Glomerular visceral epithelial cell (primary cell): ENCODE measurements around the gene PLEKHF1.
"Not testable (repeated sequence)": the region's sequence is repeated elsewhere in the genome, so short reads cannot be mapped to it uniquely, and the experiment has no call there.

Experiments
- DNase-seq: peaks from one replicate; pipeline ENCODE4 v3.0.0-alpha.2; 2016; ENCODE audit errors: extremely low spot score

The PLEKHF1 gene, protein sequence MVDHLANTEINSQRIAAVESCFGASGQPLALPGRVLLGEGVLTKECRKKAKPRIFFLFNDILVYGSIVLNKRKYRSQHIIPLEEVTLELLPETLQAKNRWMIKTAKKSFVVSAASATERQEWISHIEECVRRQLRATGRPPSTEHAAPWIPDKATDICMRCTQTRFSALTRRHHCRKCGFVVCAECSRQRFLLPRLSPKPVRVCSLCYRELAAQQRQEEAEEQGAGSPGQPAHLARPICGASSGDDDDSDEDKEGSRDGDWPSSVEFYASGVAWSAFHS

GRCh38 chr19:29665215-29665825 lies at the start of gene PLEKHF1:
TSS of gene PLEKHF1 (plus strand) at chr19:29665461. CDS start at chr19:29673840, 8,379 bp downstream.
- DNase-seq, result peak; percentile 84

DNA sequence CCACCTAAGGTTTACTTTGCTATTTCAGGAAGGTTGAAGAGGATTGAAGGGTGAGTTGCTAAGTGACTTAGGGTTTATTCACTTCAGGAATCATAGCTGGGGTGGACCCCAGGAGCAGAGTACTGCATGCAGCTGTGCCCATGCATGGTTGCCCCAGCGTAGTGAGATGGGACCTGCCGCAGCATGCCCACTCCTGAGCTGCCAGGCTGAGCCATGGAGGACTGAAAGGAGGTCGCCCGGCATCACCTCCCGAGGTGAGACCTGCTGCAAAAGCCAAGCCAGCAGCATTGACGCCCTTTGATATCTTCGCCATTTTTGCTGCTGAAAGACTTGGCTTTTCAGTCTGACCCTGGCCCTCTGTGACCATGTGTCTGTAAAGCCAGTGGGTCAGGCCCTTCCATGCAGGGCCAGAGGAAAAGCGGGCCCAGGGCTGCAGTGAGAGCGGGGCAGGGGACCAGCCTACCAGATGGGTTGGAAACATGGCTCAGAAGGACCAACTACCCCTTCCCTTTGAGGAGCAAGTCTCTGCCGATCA lies 49.3 kb upstream of the PLEKHF1 start:
- no peak for DNase-seq

DNA sequence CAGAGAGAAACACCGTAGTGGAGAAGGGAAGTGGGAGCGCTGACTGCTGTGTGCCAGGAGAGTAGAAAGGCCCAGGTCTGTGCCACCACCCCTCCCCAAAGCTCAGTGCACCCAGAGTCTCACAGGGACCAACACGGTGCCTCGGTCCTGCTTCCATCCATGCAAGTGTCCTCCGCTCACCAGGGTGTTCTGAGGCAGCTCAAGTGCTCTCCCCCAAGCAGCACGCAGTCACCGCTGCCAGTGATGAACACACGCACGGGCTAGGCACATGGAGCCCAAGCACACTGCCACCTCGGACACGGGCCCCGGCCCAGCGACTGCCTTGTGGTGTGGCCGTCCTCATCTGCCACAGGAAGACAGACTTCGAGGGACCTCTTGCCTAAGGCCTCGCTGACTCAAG lies 48.7 kb upstream of the PLEKHF1 start:
- DNase-seq, result no peak

- no peak for DNase-seq
Measured at GRCh38 chr19:29617366-29618266, 47.6 kb upstream of the PLEKHF1 start.

DNA sequence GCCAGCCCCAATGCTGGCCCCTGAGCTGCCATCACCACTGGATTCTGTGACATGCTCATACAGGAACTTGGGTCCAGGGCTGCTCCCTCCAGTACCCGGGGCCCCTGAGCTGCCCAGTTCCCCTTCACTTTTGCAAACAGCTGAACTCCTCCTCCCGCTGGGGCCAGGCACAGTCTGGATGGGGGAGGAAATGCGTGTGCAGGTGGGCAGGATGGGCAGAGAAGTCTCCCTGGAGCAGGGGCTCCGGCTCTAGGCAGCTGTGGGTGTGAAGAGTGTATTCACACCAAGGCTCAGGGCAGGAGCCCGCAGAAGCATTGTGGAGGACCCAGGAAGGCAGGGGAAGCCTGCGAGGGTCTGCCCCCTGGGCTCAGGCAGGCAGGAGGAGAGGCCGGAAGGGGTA lies 46.8 kb upstream of the PLEKHF1 start:
- no peak for DNase-seq

DNA sequence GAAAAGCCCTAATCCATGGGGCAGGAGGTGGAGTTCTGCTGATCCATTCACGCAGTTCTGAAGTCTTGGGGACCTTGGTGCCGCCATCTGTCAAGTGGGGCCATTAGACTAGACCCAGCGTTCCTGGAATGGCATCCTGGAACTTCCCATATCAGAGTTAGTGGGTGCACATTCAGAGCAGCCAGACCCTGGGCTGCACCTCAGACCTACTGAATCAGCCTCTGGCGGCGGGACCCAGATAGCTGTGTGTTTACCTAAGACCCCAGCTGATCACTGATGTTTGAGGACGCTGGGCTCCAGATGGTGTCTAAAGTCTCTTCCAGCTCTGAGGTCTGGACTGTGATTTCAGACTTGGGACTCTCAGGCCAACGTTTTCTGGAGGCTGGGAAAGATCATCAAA lies 46.4 kb upstream of the PLEKHF1 start:
- DNase-seq, result no peak

DNA sequence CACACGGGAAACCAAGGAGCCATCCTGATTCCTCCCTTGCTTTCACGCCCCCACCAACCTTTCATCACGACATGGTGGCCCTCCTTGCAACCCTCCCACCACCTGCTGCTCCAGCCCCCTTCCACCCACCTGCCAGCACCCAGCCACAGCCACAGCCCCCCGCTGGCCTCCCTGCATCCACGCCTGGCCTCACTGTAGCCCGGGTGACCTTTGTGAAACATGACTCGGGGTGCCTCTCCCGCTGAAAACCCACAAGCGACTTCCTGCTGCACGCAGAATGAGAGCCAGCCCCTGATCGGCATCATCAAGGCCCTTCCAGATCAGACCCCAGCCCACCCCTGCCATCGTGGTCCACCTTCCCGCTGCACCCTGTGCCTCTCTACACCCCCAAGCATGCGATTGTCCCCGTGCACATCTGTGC lies 44.3 kb upstream of the PLEKHF1 start:
- no peak for DNase-seq

DNA sequence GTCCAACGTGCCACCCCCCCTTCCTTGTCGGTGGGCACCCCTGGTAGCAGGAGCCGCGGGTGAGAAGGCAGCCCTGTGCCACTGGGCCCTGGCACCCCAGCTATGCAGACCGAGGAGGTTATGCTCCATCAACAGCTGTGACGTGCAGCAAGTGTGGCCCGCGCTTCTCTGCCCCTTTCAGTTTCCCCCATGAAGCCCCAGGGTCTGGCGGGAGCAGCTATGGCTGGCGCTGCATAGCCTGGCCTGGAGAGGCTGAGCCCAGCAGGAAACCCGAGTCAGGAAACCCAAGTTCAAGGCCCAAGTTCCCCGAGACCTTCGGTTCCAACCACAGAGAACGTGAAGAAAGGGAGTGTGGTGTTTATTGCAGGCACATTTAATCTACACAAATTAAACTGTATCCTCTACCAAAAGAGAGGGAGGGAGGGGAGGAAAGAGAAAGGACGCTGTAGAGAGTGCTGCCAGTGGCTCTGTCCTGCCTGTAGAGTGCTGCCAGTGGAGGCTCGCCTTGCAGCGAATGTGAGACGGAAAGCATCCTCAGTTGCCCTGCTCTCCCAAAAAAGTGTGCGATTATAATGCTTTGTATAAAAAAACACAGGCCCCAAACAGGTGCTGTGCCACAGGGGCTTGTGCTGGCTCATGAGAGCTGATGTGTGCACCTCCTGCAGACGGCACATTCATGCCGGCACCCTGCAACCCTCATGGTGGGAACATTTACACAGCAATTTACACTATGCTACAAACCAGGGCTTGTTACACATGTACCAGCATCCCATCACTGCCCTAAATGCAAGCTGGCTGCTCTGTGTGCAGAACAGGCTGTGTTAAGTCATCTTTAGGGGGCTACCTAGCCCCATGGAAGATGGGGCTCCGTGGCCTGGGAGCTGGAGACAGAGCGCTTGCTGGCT lies 42.8 kb upstream of the PLEKHF1 start:
- peak; percentile 13 for DNase-seq

DNA sequence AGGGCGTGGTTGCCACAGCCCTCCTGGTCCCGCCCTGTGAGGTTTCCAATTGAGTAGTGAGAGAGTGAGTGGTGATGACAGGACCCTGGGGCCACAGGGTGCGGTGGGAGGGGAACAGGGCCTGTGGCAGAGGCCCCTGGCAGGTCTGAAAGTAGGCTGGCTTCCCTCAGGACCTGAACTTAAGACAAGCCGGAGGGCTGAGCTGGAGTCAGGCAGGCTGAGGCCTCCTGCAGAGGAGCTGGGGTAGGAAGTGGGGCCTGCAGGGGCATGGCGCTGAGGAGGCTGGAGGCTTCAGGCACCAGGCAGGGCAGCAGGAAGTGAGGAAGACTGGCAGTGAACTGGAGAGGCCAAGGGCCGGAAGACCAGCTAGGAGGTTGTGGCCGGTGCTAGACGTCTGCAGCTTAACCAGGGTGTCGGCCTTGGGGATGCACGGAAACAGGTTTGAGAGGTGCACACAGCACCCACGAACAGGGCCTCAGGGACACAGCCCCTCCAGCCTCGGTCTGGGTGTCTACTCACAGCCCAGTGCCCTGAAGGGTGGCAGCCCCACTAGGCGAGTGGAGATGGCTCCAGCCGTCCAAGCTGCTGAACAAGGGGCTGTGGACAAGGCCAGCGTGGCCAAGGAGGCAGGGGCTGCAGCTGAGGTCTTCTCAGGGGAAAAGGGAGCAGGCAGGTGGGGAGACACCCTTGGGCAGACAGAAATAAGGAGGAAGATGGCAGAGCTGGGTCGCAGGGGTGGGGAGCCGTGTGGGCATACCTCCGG lies 41.4 kb upstream of the PLEKHF1 start:
- no peak for DNase-seq

DNA sequence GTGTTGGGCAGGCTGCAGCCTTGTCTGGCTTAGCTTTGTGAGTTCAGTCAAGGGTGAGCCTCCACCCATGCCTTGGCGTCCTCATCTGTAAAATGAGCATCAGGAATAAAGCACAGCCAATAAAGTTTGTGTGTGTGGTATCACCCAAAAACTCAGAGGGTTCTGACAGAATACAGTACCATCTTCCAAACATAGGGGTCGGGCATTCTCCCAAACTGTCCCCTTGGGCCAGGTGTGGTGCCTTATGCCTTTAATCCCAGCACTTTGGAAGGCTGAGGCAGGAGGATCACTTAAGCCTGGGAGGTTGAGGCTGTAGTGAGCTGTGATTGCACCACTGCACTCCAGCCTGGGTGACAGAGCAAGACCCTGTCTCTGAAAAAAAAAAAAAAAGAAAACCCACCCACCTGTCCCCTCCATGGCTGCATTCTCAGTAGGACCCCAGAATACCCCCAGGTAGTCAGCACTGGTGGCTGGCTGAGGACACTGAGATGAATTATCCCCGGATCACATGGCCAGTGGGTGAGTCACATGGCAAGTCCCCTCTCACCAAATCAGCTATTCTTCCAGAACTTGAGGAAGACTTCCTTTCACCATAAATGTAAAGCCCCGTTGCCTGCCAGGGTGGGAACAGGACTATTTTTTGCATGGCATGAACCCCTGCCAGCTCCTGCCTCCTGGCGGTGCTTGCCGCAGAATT lies 40.6 kb upstream of the PLEKHF1 start:
- DNase-seq, result no peak

DNA sequence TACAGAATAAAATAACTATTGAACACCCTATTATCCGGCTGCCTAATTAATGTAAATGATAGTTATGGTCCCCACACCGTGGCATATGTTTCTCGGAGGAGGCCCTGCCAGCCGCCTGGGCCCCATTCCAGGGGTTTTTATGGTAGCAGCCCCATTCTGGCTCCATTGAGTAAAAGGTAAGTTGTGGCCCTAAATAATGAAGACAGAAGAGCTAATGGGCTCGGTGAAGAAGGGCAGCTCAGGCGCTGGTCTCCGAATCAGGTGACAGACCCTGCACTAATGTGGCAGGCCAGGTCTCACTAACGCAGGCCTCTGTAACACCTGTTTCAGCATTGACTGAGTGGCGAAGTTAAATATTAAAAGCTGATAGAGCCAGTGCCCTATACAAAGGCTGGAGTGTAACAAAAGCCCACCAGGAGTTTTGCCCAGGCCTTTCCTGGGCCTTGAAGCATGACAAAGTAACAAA lies 40.0 kb upstream of the PLEKHF1 start:
- DNase-seq, result no peak

DNA sequence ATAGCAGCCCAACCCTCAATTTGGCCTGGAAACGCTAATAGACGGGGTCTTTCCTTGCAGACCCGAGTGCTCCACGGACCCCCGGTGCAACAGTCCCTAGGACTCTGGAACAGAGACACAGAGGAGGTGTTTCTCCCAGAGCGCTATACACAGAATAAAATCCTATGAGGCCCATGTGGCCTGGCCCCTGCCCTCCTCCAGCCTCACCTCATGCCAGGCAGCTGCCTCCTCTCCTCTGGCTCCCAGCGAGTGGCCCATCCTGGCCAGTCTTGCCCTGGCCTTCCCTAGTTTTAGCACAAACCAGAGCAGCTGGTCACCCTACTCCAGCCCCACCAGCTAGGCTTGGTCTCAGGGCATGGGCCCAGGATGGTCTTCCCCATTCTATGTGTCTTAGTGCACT lies 38.9 kb upstream of the PLEKHF1 start:
- no peak for DNase-seq

DNA sequence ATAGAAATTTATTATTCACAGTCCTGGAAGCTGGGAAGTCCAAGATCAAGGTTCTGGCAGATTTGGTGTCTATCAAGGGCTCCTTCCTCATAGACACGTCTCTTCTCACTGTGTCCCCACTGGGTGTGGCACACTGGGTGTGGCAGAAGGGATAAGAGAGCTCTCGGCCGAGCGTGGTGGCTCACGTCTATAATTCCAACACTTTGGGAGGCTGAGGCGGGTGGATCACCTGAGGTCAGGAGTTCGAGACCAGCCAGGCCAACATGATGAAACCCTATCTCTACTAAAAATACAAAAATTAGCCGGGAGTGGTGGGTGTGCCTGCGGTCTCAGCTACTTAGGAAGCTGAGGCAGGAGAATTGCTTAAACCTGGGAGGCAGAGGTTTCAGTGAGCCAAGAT lies 38.4 kb upstream of the PLEKHF1 start:
- not testable (repeated sequence) for DNase-seq

- no peak for DNase-seq
Measured at GRCh38 chr19:29628661-29629385, 36.4 kb upstream of the PLEKHF1 start.

DNA sequence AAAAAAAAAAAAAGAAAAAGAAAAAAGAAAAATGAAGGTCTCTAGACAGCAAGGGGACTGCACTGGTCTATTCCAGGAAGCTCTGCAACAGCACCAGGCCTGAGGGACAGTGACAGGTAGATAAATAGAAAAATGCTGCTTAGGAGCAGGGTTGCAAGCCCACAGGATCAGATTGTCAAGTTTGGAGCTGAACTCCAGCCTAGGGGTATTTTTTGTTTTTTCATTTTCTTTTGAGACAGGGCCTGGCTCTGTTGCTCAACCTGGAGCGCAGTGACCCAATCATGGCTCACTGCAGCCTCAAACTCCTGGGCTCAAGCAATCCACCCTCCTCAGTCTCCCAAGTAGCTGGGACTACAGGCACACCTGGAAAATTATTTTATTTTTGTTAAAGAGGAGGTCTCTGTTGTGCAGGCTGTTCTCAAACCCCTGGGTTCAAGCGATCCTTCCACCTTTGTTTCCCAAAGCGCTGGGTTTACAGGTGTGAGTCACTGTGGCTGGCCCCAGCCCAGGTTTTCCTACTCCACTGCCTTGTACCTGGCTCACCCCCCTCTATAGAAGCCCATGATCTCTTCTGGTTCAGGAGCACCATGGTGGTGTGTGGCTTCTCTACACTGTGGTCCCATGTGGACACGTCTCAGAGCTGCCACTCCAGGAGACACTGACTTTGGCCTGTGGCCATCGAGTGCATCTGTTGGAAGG lies 35.3 kb upstream of the PLEKHF1 start:
- DNase-seq, result no peak

- DNase-seq, result peak; percentile 6
Measured at GRCh38 chr19:29630655-29631054, 34.6 kb upstream of the PLEKHF1 start.

DNA sequence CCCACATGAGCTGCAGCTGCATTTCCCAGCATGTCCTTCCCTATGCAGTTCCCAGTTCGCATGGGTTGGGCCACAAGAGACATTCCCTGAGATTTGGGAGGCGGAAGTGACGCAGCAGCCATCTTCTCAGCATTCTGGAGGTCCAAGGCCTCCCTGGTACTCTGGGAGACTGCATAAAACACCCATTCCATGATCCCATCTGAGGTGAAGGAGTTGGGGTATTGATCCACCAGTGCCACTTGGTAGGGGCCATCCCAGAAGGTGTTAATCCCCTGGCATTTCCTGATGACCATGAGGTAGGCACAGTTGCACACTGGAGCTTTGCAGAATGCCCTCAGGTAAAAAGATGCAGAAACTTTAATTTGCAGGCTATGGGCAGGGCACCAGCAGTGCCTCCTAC lies 33.8 kb upstream of the PLEKHF1 start:
- no peak for DNase-seq

GRCh38 chr19:29634002-29634401 lies 31.3 kb upstream of the PLEKHF1 start:
- no peak for DNase-seq
